H9 (cell line): ENCODE measurements around the gene MGRN1. TPM values are rescaled to one million over a fixed set of nuclear protein-coding genes. Genes with fewer than 3 reads are reported as not detected.
A peak's percentile ranks its signal among the peaks of the same experiment; 100 is the strongest.

ENCODE experiments used
- DNase-seq: peaks from one replicate; pipeline ENCODE4 v3.0.0-alpha.2; 2017
- H2AFZ ChIP-seq: one replicate; pipeline ENCODE4 v1.6.1; 2013; ENCODE audit warnings: mild to moderate bottlenecking, low read length, control low read depth, moderate library complexity
- H2AK5ac ChIP-seq: 2 replicates; pipeline ENCODE4 v1.6.1; 2013; ENCODE audit warnings: low read length, control low read depth, mixed read lengths; ENCODE audit not compliant: insufficient read length
- H2BK120ac ChIP-seq: one replicate; pipeline ENCODE4 v1.6.1; 2013; ENCODE audit warnings: low read depth, mild to moderate bottlenecking, low read length, control low read depth, inconsistent platforms; ENCODE audit not compliant: poor library complexity, severe bottlenecking
- H2BK12ac ChIP-seq: 2 replicates; pipeline ENCODE4 v1.6.1; 2013; ENCODE audit warnings: low read length, control low read depth, mixed read lengths, low read depth; ENCODE audit not compliant: insufficient read length
- H2BK15ac ChIP-seq: 2 replicates; pipeline ENCODE4 v1.6.1; 2013; ENCODE audit warnings: low read depth, low read length, control low read depth
- H2BK20ac ChIP-seq: one replicate; pipeline ENCODE4 v1.6.1; 2013; ENCODE audit warnings: low read depth, mild to moderate bottlenecking, low read length, control low read depth, inconsistent platforms; ENCODE audit not compliant: poor library complexity, severe bottlenecking
- H2BK5ac ChIP-seq: 2 replicates; pipeline ENCODE4 v1.6.1; 2013; ENCODE audit warnings: low read length, control low read depth, mixed read lengths; ENCODE audit not compliant: insufficient read length
- H3K14ac ChIP-seq: 2 replicates; pipeline ENCODE4 v1.6.1; 2013; ENCODE audit warnings: low read length, control low read depth; ENCODE audit not compliant: insufficient read depth
- H3K18ac ChIP-seq: 2 replicates; pipeline ENCODE4 v1.6.1; 2013; ENCODE audit warnings: low read depth, mild to moderate bottlenecking, mixed read lengths, low read length, control low read depth; ENCODE audit not compliant: insufficient read length
- H3K23ac ChIP-seq: 2 replicates; pipeline ENCODE4 v1.6.1; 2013; ENCODE audit warnings: low read length, control low read depth, mixed read lengths, low read depth; ENCODE audit not compliant: insufficient read length
- H3K23me2 ChIP-seq: 2 replicates; pipeline ENCODE4 v1.6.1; 2013; ENCODE audit warnings: low read depth, mild to moderate bottlenecking, mixed read lengths, low read length, control low read depth; ENCODE audit not compliant: insufficient read length, poor library complexity, severe bottlenecking
- H3K27ac ChIP-seq: 2 replicates; pipeline ENCODE4 v1.5.1; 2013; ENCODE audit warnings: low read length, control low read depth, mixed read lengths, low read depth; ENCODE audit not compliant: insufficient read length
- H3K27me3 ChIP-seq: 2 replicates; pipeline ENCODE4 v1.6.1; 2013; ENCODE audit warnings: low read length, control low read depth, inconsistent platforms; ENCODE audit not compliant: insufficient read depth
- H3K4ac ChIP-seq: 2 replicates; pipeline ENCODE4 v1.6.1; 2013; ENCODE audit warnings: low read depth, mild to moderate bottlenecking, control low read depth, inconsistent platforms, low read length, moderate library complexity
- H3K4me1 ChIP-seq: 2 replicates; pipeline ENCODE4 v1.6.1; 2013; ENCODE audit warnings: low read length, control low read depth, inconsistent platforms; ENCODE audit not compliant: insufficient read depth
- H3K4me2 ChIP-seq: 2 replicates; pipeline ENCODE4 v1.6.1; 2013; ENCODE audit warnings: low read length, control low read depth, mixed read lengths; ENCODE audit not compliant: insufficient read length, insufficient read depth
- H3K56ac ChIP-seq: 2 replicates; pipeline ENCODE4 v1.6.1; 2013; ENCODE audit warnings: low read depth, mild to moderate bottlenecking, mixed read lengths, low read length, control low read depth; ENCODE audit not compliant: insufficient read length
- H3K79me1 ChIP-seq: 2 replicates; pipeline ENCODE4 v1.6.1; 2013; ENCODE audit warnings: low read depth, mild to moderate bottlenecking, moderate library complexity, low read length, control low read depth, inconsistent platforms; ENCODE audit not compliant: insufficient read depth, poor library complexity, severe bottlenecking
- H3K79me2 ChIP-seq: 2 replicates; pipeline ENCODE4 v1.6.1; 2013; ENCODE audit warnings: low read length, control low read depth, inconsistent platforms; ENCODE audit not compliant: insufficient read depth
- H3K9ac ChIP-seq: 2 replicates; pipeline ENCODE4 v1.6.1; 2013; ENCODE audit warnings: low read length, control low read depth, mixed read lengths; ENCODE audit not compliant: insufficient read length; ENCODE audit errors: extremely low read depth
- H3K9me3 ChIP-seq: one replicate; pipeline ENCODE4 v1.6.1; 2013; ENCODE audit warnings: low read depth, low read length, inconsistent platforms; ENCODE audit not compliant: control insufficient read depth
- H3T11ph ChIP-seq: one replicate; pipeline ENCODE4 v1.6.1; 2013; ENCODE audit warnings: mild to moderate bottlenecking, low read length, control low read depth, inconsistent platforms
- H4K20me1 ChIP-seq: one replicate; pipeline ENCODE4 v1.6.1; 2013; ENCODE audit not compliant: control insufficient read depth, insufficient read length, insufficient read depth
- H4K5ac ChIP-seq: 2 replicates; pipeline ENCODE4 v1.6.1; 2013; ENCODE audit warnings: low read depth, mild to moderate bottlenecking, mixed read lengths, low read length, control low read depth; ENCODE audit not compliant: insufficient read length
- H4K8ac ChIP-seq: replicated peaks from 2 replicates; pipeline ENCODE4 v1.6.1; 2013; ENCODE audit warnings: low read length, control low read depth, mixed read lengths, low read depth; ENCODE audit not compliant: insufficient read length
- H4K91ac ChIP-seq: 2 replicates; pipeline ENCODE4 v1.6.1; 2013; ENCODE audit warnings: low read depth, mild to moderate bottlenecking, moderate library complexity, mixed read lengths, low read length, control low read depth; ENCODE audit not compliant: insufficient read length
- H3K27ac Mint-ChIP-seq, 3 experiments: 2 replicates in 2 of 3; 3 replicates in 1 of 3; pipeline ENCODE4 v1.8.0; 2020 to 2021; ENCODE audit warnings: mixed read lengths in 3 of 3, mild to moderate bottlenecking in 1 of 3, moderate library complexity in 1 of 3
- H3K27me3 Mint-ChIP-seq: 2 replicates; pipeline ENCODE4 v1.8.0; 2021; ENCODE audit warnings: low read depth, mild to moderate bottlenecking, moderate library complexity, mixed read lengths
- H3K36me3 Mint-ChIP-seq, 3 experiments: 2 replicates in 2 of 3; 3 replicates in 1 of 3; pipeline ENCODE4 v1.8.0; 2020 to 2021; ENCODE audit warnings: low read depth in 3 of 3, mixed read lengths in 3 of 3; ENCODE audit not compliant: insufficient read depth in 1 of 3
- H3K4me1 Mint-ChIP-seq, 2 experiments: 2 replicates each; pipeline ENCODE4 v1.8.0; 2020; ENCODE audit warnings: mixed read lengths in 2 of 2
- H3K4me3 Mint-ChIP-seq, 2 experiments: 2 replicates in 1 of 2; 3 replicates in 1 of 2; pipeline ENCODE4 v1.8.0; 2020 to 2021; ENCODE audit warnings: mild to moderate bottlenecking in 2 of 2, mixed read lengths in 2 of 2, moderate library complexity in 1 of 2
- H3K9me3 Mint-ChIP-seq, 2 experiments: 2 replicates in 1 of 2; 3 replicates in 1 of 2; pipeline ENCODE4 v1.8.0; 2020; ENCODE audit warnings: mild to moderate bottlenecking in 2 of 2, mixed read lengths in 2 of 2, moderate library complexity in 1 of 2
- WGBS: extraction: QIAGEN DNeasy Blood & Tissue Kit; methylation state at CpG from one replicate; pipeline ENCODE4 v1.1.7; 2013; ENCODE audit warnings: missing lambda C conversion rate, low lambda C conversion rate, mixed read lengths; ENCODE audit not compliant: insufficient read length; ENCODE audit errors: extremely low coverage; 5-methylcytosine and 5-hydroxymethylcytosine counted together
- total RNA-seq: library from RNA; stranded (reverse); gene quantifications from 2 replicates; pipeline ENCODE4 v1.2.1, GENCODE V29; 2021
- TF ChIP-seq, protein P1 (sequence below): fragments of 200-600 bp; sonication (generic); conservative IDR thresholded peaks from 3 replicates; pipeline ENCODE4 v1.8.0; 2021; ENCODE audit warnings: antibody characterized with exemption, mild to moderate bottlenecking

Gene MGRN1
- total RNA-seq, 1 experiment from 2014 or later, result 91.6 TPM

DNA sequence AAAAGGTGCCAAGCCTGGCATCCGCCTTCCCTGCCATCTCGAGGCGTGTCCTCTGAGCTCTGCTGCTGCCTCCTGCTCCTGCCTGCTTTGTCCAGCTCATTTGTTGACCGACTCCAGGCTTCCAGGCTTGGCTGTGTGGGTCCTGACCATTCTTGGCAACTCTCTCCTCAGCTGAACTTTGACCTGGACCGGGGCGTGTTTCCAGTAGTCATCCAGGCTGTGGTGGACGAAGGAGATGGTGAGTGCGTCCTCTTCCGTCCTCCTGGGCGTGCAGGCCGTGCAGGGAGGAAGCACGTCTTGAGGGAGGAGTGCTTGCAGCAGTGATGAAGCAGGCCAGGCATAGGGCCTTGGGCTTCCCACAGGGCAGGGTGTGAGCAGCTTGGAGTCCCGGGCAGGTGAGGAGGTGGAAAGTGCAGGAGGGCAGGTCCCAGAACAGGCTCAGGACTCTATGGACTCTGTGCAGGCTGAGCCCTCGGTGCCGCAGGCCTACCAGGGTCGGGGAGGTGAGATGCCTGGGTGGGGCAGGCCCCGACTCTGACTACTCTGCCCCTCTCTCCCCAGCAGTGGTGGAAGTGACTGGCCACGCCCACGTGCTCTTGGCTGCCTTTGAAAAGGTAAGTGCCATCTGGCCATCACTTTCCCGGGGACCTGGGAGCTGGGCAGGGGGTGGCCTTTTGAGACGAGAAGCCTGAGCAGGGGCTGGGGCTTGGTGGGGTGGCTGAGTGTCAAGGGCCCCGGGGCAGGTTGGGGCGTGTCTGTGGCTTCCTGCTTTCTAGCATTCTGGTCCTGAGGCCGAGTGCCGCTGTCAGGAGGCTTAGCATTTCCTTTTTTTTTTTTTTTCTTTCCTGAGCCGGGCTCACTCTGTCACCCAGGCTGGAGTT is 40.2 kb downstream of the MGRN1 start:
- no peaks in the 10 kb centered on the region for H3K23me2 ChIP-seq
- no peak overlapping the region for H2BK12ac ChIP-seq
- H3K4me1 ChIP-seq, result no peaks in the 10 kb centered on the region
- TF ChIP-seq, protein P1, sequence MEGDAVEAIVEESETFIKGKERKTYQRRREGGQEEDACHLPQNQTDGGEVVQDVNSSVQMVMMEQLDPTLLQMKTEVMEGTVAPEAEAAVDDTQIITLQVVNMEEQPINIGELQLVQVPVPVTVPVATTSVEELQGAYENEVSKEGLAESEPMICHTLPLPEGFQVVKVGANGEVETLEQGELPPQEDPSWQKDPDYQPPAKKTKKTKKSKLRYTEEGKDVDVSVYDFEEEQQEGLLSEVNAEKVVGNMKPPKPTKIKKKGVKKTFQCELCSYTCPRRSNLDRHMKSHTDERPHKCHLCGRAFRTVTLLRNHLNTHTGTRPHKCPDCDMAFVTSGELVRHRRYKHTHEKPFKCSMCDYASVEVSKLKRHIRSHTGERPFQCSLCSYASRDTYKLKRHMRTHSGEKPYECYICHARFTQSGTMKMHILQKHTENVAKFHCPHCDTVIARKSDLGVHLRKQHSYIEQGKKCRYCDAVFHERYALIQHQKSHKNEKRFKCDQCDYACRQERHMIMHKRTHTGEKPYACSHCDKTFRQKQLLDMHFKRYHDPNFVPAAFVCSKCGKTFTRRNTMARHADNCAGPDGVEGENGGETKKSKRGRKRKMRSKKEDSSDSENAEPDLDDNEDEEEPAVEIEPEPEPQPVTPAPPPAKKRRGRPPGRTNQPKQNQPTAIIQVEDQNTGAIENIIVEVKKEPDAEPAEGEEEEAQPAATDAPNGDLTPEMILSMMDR, result no peak
- H3K23ac ChIP-seq, result no peak overlapping the region
- Mint-ChIP-seq H3K27me3 (no peaks in the 10 kb centered on the region; the same call in 1 of the 2 replicates), H3K36me3 (peaks cover 10 to 44% (median 13%) of the 10 kb centered on the region in 3 experiments; a peak in 6 of 7 replicates), H3K4me1 (peaks cover 0 to 8% of the 10 kb centered on the region in 2 experiments; a peak in 2 of 4 replicates), H3K4me3 (no peak overlapping the region), H3K9me3 (no peaks in the 10 kb centered on the region), H3K27ac (peak overlapping the region in 2 of 3 experiments; percentile 80 to 93; a peak in 5 of 7 replicates)
- H3K9me3 ChIP-seq, result no peaks in the 10 kb centered on the region
- H2BK5ac ChIP-seq, result no peak overlapping the region
- peak; percentile 49 for DNase-seq
- no peak overlapping the region for H3K4ac ChIP-seq
- no peak overlapping the region for H3T11ph ChIP-seq
- no peak overlapping the region for H2AK5ac ChIP-seq
- no peak overlapping the region for H2BK15ac ChIP-seq
- H3K79me1 ChIP-seq, result no peaks in the 10 kb centered on the region
- H3K9ac ChIP-seq, result no peak overlapping the region
- no peak overlapping the region for H3K56ac ChIP-seq
- no peak overlapping the region for H3K14ac ChIP-seq
- no peak overlapping the region for H2BK20ac ChIP-seq
- H3K18ac ChIP-seq, result no peak overlapping the region
- no peak overlapping the region for H2BK120ac ChIP-seq
- H4K5ac ChIP-seq, result no peak overlapping the region
- no peak overlapping the region for H2AFZ ChIP-seq
- H4K91ac ChIP-seq, result no peak overlapping the region
- no CpG with 5 or more reads among the region's 26 CpGs for WGBS
- H4K8ac ChIP-seq, result no peak overlapping the region
- H4K20me1 ChIP-seq, result no peaks in the 10 kb centered on the region
- H3K27me3 ChIP-seq, result no peaks in the 10 kb centered on the region
- no peaks in the 10 kb centered on the region for H3K79me2 ChIP-seq
- H3K4me2 ChIP-seq, result no peak overlapping the region
- no peak overlapping the region for H3K27ac ChIP-seq
